Stimulated activated naive B cell treated with anti-CD40 and anti-IgM and Interleukin-4, amounts not matched to agents 10 μg/mL and 1 μg/mL and 100 μg/mL, for 72 hours (primary cell): Measurements from ENCODE around the gene PTPN11.
"Not testable (repeated sequence)": the region's sequence is repeated elsewhere in the genome, so short reads cannot be mapped to it uniquely, and the experiment has no call there.

ENCODE experiments used
- ATAC-seq, 2 donors: fragments of 150-1000 bp; cut with Tn5 transposase; replicated peaks; 2 replicates each; pipeline ENCODE4 v1.10.0; 2021; ENCODE audit warnings: moderate library complexity in 1 of 2
- DNase-seq: peaks from one replicate; pipeline ENCODE4 v3.0.0; 2021
- H3K27ac Mint-ChIP-seq: one replicate; pipeline ENCODE4 v1.8.0; 2022; ENCODE audit warnings: mild to moderate bottlenecking, mixed read lengths
- H3K27me3 Mint-ChIP-seq, 2 donors: one replicate each; pipeline ENCODE4 v1.8.0; 2022; ENCODE audit warnings: mixed read lengths in 2 of 2
- H3K36me3 Mint-ChIP-seq, 2 donors: one replicate each; pipeline ENCODE4 v1.8.0; 2022; ENCODE audit warnings: mixed read lengths in 2 of 2, mild to moderate bottlenecking in 1 of 2
- H3K4me1 Mint-ChIP-seq, 2 donors: one replicate each; pipeline ENCODE4 v1.8.0; 2022; ENCODE audit warnings: mixed read lengths in 2 of 2, mild to moderate bottlenecking in 1 of 2
- H3K4me3 Mint-ChIP-seq, 2 donors: one replicate each; pipeline ENCODE4 v1.8.0; 2022; ENCODE audit warnings: mild to moderate bottlenecking in 2 of 2, mixed read lengths in 2 of 2, moderate library complexity in 1 of 2
- H3K9me3 Mint-ChIP-seq, 2 donors: one replicate each; pipeline ENCODE4 v1.8.0; 2022; ENCODE audit warnings: mixed read lengths in 2 of 2, mild to moderate bottlenecking in 1 of 2

The PTPN11 gene

DNA sequence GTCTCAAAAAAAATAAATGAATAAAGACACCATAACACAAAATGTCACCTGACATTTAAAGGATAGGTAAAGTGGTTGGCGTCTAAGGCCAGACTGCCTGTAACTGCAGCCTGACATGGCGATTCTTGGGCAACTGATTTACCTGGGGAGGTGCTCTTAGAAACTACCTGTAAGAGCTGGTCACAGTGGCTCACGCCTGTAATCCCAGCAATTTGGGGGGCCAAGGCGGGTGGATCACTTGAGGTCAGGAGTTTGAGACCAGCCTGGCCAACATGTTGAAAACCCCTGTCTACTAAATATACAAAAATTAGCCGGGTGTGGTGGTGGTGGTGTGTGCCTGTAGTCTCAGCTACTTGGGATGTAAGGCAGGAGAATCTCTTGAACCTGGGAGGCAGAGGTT, 17.7 kb upstream of the PTPN11 start:
- ATAC-seq (no peak), DNase-seq (no peak)
- H3K9me3 Mint-ChIP-seq: no peaks in the 10 kb centered on the region
- no peaks in the 10 kb centered on the region for H3K27me3 Mint-ChIP-seq
- peak overlapping the region; percentile 62 for H3K27ac Mint-ChIP-seq
- H3K4me3 Mint-ChIP-seq: no peak overlapping the region
- peaks cover 3 to 20% of the 10 kb centered on the region in 2 donors for H3K36me3 Mint-ChIP-seq
- H3K4me1 Mint-ChIP-seq: peaks cover 2 to 5% of the 10 kb centered on the region in 2 donors

DNA sequence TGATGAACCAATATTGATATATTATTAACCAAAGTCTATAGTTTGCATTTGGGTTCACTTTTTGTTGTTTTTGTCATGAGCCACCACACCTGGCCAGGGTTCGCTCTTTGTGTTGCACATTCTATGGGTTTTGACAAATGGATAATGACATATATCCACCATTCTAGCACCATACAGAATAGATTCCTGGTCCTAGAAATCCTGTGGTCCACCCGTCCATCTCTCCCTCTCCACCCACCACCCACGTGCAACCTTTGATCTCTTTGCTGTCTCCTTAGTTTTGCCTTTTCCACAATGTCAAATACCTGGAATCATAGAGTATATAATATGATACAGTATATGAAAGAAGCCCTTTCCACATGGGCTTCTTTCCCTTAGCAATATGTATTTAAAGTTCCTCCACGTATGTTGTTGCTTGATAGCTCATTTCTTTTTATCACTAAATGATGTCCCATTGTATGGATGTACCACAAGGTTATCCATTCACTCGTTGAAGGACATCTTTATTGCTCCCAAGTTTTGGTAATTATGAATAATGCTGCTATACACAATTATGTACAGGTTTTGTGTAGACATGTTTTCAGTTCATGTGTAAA, 16.7 kb upstream of the PTPN11 start:
- peaks cover 5 to 7% of the 10 kb centered on the region in 2 donors for H3K4me1 Mint-ChIP-seq
- no peaks in the 10 kb centered on the region for H3K27me3 Mint-ChIP-seq
- no peaks in the 10 kb centered on the region for H3K9me3 Mint-ChIP-seq
- H3K4me3 Mint-ChIP-seq: no peak overlapping the region
- DNase-seq: no peak
- ATAC-seq: peak in 1 of 2 donors; percentile 12
- peak overlapping the region; percentile 49 for H3K27ac Mint-ChIP-seq
- peaks cover 5 to 26% of the 10 kb centered on the region in 2 donors for H3K36me3 Mint-ChIP-seq

DNA sequence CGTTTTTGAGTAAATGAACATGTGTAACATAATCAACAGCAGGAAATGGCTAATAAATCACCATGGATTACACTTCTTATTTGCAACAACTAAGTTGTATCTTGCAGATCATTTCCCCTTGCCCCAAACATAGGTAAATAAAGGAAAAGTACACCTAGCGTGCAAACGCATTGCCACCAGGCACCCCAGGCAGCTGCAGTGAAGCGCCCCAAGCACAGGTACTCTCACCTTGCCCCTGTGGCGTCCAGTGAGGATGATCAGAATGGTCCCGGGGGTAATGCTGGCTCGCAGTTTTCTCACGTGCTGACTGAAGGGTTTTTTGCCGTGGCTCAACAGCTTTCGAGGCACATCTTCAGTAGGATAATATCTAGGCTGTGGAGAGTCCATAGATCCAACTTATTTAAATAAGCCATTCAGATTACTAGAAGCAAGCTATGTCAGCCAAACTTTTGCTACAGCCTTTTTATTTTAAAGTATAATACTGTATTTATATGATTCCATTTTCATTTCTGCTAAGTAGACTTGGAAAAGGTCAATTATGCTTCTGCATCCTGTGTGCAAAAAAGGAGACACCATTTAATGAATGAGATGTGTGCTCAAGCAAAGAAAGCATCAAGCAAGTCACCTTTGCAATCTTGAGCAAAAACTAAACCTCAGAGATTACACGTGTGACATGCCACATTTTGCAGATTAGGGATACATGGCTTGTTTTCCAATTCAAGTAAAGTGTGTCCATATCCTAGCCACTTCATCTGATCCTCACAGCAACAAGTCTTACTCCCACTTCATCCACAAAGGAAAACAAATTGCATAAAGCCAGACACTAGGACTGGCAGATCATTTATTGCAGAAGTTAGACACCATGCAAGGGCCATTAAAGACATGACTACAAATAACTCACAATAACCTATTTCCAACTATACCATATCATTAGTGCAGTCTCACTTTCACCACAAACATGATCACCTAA, 11.9 kb upstream of the PTPN11 start:
- Mint-ChIP-seq H3K4me3 (peak overlapping the region; percentile 98 to 100), H3K36me3 (peaks cover 28 to 52% of the 10 kb centered on the region in 2 donors), H3K27ac (peak overlapping the region; percentile 62)

DNA sequence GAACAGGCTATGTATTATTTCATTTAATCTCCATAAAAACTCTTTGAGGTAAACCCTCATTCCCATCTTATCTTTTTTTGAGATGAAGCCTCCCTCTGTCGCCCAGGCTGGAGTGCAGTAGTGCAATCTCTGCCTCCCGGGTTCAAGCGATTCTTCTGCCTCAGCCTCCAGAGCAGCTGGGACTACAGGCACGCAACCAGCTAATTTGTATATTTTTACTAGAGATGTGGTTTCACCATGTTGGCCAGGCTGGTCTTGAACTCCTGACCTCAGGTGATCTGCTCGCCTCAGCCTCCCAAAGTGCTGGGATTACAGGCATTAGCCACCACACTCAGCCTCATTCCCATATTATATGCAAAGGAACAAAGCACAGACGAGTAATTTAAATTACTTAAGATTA, 11.1 kb upstream of the PTPN11 start:
- Mint-ChIP-seq H3K27ac (peak overlapping the region; percentile 62), H3K36me3 (peaks cover 28 to 48% of the 10 kb centered on the region in 2 donors), H3K4me1 (peaks cover 18 to 35% of the 10 kb centered on the region in 2 donors), H3K4me3 (peak overlapping the region; percentile 98 to 100)
- not testable (repeated sequence) for H3K27me3 Mint-ChIP-seq, H3K9me3 Mint-ChIP-seq, ATAC-seq, DNase-seq

More for the DNA sequence above, 11.9 kb upstream of the PTPN11 start:
- Mint-ChIP-seq H3K27me3 (no peaks in the 10 kb centered on the region), H3K9me3 (peaks cover 0 to 2% of the 10 kb centered on the region in 2 donors), H3K4me1 (peaks cover 18 to 35% of the 10 kb centered on the region in 2 donors)
- DNase-seq: no peak
- ATAC-seq: no peak

DNA sequence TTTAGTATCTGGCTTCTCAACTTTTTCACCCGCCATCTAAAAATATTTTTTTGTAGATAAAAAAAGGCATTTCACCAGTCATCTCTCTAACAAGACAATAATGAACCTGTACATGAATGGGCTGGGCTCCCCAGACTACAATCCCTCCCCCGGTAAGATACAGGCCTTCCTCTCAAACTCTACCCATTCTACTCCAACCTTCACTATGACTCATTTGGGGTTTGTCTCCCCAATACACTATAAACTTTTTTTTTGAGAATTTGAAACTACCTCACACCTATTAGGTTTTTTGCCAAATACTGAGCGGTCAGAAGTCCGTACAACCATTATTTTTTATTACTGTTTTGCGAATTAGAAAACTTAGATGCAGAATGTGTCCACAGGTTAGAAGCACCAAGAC, 10.1 kb upstream of the PTPN11 start:
- H3K36me3 Mint-ChIP-seq: peaks cover 28 to 48% of the 10 kb centered on the region in 2 donors
- H3K4me1 Mint-ChIP-seq: peaks cover 18 to 35% of the 10 kb centered on the region in 2 donors
- H3K4me3 Mint-ChIP-seq: peak overlapping the region; percentile 98 to 100
- no peak for DNase-seq
- H3K27me3 Mint-ChIP-seq: no peaks in the 10 kb centered on the region
- ATAC-seq: peak in 1 of 2 donors; percentile 28
- peak overlapping the region; percentile 100 for H3K27ac Mint-ChIP-seq
- peaks cover 0 to 2% of the 10 kb centered on the region in 2 donors for H3K9me3 Mint-ChIP-seq

DNA sequence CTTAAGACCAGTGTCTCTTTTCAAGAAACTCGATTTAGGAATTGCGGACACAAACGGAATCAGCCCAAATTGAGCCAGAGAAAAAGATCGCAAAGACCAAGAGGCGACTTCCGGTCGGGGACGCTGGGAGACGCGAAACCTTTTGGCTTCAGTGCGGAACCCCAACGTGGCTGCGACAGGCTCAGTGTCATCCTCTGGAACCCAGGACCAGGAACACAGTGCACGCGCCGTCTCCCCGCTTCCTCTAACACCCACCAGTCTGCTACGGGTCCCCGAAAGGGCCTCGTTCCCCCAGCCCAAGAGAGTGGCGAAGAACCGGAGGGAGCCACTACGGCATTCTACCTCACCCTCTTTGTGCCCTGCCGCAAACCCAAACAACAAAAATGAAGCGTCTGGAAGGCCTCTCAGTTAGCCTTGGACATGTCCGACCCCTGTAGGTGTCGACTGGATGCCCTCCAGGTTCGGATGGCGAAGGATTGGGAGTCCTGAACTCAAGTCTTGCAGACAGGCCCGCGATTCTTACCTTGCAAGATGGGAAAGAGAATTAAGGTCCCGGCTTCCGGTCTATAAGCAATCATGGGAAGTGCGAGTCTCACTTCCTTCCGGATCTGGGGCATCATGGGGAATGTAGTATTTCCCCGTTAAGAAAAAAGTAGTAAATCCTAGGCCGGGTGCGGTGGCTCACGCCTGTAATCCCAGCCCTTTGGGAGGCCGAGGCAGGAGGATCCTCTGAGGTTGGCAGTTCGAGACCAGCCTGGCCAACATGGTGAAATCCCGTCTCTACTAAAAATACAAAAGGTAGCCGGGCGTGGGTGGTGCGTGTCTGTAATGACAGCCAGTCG, 9.5 kb upstream of the PTPN11 start, which contains the start of gene RPL6:
Gene RPL6 (minus strand): TSS at position 542 of the 842 bp plus-strand sequence. CDS start 949 bp downstream, outside the sequence.
- DNase-seq: peak; percentile 81
- H3K4me1 Mint-ChIP-seq: peaks cover 18 to 35% of the 10 kb centered on the region in 2 donors
- peaks cover 0 to 2% of the 10 kb centered on the region in 2 donors for H3K9me3 Mint-ChIP-seq

DNA sequence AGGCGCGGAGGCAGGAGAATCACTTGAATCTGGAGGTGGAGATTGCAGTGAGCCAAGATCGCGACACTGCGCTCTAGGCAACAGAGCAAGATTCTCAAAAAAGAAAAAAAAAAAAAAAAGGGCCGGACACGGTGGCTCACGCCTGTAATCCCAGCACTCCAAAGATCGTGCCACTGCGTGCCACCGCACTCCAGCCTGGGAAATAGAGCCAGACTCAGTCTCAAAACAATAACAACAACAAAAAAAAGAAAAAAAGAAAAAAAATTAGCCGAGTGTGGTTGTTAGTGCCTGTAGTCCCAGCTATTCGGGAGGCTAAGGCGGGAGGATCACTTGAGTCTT, 8.9 kb upstream of the PTPN11 start:
- DNase-seq (no peak), ATAC-seq (no peak)
- Mint-ChIP-seq H3K4me1 (peaks cover 18 to 35% of the 10 kb centered on the region in 2 donors), H3K4me3 (peak overlapping the region; percentile 98 to 100), H3K9me3 (peaks cover 0 to 2% of the 10 kb centered on the region in 2 donors), H3K27ac (peak overlapping the region; percentile 100), H3K36me3 (peaks cover 28 to 41% of the 10 kb centered on the region in 2 donors), H3K27me3 (no peaks in the 10 kb centered on the region)

More for the DNA sequence above, 9.5 kb upstream of the PTPN11 start, which contains the start of gene RPL6:
- Mint-ChIP-seq H3K36me3 (peaks cover 28 to 46% of the 10 kb centered on the region in 2 donors), H3K27ac (peak within 1 kb of the TSS; percentile 100), H3K4me3 (peak within 1 kb of the TSS; percentile 98 to 100), H3K27me3 (no peaks in the 10 kb centered on the region)
- ATAC-seq: peak; percentile 92

DNA sequence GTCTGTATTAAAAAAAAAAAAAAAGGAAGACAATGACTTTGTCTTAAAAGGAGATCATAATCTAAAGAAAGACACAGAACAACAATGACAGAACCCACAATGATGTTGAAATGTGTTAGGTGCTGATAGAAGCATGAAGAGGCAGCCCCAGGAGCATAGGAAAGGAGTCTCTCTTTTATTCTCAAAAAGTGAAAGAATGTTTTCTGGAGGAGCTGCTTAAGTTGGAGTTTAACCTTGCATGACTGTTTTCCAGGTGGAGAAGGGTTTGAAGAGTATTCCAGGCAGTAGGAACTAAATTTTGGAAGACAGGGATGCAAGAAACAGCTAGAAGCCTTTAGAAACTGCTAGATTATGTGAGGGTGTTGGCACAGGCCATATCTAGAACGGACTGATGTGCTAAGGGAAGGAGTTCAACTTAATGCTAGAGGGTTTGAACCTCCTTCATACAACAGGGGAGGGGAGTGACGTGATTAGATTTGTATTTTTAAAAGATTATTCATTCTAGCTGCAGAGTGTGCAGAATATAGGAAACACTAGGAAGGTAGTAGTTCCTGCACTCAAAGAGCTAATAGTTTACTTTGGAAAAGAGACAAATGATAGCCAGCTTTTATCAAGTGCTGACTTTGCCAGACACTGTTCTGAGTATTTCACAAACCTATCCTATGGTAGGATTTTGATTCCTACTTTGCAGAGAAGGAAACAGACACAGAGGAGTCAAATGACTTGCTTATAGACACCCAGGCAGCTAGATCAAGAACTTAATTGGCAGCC, 4.7 kb upstream of the PTPN11 start:
- H3K4me1 Mint-ChIP-seq: peaks cover 8 to 20% of the 10 kb centered on the region in 2 donors
- peaks cover 9 to 15% of the 10 kb centered on the region in 2 donors for H3K36me3 Mint-ChIP-seq
- peaks cover 0 to 2% of the 10 kb centered on the region in 2 donors for H3K9me3 Mint-ChIP-seq
- DNase-seq: no peak
- no peak overlapping the region for H3K27ac Mint-ChIP-seq
- no peak for ATAC-seq
- H3K27me3 Mint-ChIP-seq: no peaks in the 10 kb centered on the region
- H3K4me3 Mint-ChIP-seq: no peak overlapping the region

DNA sequence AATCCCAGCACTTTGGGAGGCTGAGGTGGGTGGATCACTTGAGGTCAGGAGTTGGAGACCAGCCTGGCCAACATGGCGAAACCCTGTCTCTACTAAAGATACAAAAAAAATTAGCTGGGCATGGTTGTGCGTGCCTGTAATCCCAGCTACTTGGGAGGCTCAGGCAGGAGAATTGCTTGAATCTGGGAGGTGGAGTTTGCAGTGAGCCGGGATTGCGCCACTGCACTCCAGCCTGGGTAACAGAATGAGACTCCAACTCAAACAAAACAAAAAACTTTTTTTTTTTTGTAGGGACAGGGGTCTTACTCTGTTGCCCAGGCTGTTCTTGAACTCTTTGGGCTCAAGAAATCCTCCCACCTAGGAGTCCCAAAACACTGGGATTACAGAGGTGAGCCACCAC, 3.3 kb upstream of the PTPN11 start:
- H3K9me3 Mint-ChIP-seq, H3K4me3 Mint-ChIP-seq, H3K27me3 Mint-ChIP-seq, ATAC-seq, DNase-seq, H3K27ac Mint-ChIP-seq: not testable (repeated sequence)
- Mint-ChIP-seq H3K4me1 (peaks cover 6 to 18% of the 10 kb centered on the region in 2 donors), H3K36me3 (peaks cover 6 to 13% of the 10 kb centered on the region in 2 donors)

DNA sequence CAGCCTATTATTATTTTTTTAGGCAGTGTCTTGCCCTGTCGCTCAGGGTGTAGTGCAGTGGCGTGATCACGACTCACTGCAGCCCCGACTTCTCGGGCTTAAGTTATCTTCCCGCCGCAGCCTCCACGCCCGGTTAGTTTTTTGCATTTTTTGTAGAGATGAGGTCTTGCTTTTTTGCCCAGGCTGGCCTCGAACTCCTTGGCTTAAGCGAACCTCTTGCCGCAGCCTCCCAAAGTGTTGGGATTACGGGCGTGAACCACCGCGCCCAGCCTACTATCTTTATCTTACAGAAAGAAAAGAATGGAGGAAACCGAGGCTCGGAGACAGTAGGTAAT, 507 bp upstream of the PTPN11 start:
- peak; percentile 15 to 26 for ATAC-seq
- no peaks in the 10 kb centered on the region for H3K9me3 Mint-ChIP-seq
- DNase-seq: no peak

DNA sequence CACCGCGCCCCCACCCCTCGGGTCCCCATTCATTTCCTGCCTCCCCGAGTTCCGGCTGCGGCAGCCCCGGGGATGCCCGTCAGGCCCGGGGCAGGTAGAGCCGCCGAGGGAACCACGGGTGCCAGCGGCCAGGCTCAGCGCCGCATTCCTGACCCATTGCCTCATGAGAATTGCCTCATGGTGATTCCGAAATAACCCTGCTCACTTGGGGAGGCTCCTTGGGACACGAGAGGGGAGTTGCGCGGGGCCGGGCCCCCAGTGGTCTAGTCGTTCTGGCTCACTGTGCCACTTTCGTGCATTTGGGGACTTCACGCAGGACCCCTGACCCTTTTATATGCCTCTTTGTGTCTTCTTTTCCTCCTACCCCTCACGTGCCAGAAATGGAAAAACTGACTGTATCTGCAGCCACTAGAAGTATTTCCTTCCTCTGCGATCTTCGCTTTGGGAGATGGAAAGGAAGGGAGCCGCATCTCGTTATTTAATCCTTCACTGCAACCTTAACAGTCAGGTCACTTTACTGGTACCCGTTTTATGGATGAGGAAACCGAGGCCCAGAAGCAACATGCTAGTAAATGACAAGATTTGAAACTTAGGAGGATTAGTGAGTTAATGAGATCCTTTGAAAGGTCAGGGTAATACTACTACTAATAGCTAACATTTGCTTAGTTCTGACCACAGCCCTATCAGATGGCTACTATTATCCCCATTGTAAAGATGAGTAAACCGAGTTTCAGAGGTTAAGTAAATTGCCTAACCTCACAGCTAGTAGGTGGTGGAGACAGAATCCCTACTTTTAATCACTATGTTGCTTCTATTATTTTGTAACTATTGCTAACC, 768 bp downstream of the PTPN11 start:
- no peaks in the 10 kb centered on the region for H3K27me3 Mint-ChIP-seq
- ATAC-seq (peak; percentile 61 to 64), DNase-seq (no peak)
- H3K27ac Mint-ChIP-seq: peak overlapping the region; percentile 95
- H3K4me1 Mint-ChIP-seq: peaks cover 26 to 45% of the 10 kb centered on the region in 2 donors
- peaks cover 7 to 27% of the 10 kb centered on the region in 2 donors for H3K36me3 Mint-ChIP-seq
- no peaks in the 10 kb centered on the region for H3K9me3 Mint-ChIP-seq
- peak overlapping the region; percentile 93 to 100 for H3K4me3 Mint-ChIP-seq

More for the DNA sequence above, 507 bp upstream of the PTPN11 start:
- Mint-ChIP-seq H3K36me3 (peaks cover 7 to 21% of the 10 kb centered on the region in 2 donors), H3K27ac (peak overlapping the region; percentile 100), H3K4me1 (peaks cover 22 to 37% of the 10 kb centered on the region in 2 donors), H3K27me3 (no peaks in the 10 kb centered on the region), H3K4me3 (peak overlapping the region; percentile 96 to 100)

DNA sequence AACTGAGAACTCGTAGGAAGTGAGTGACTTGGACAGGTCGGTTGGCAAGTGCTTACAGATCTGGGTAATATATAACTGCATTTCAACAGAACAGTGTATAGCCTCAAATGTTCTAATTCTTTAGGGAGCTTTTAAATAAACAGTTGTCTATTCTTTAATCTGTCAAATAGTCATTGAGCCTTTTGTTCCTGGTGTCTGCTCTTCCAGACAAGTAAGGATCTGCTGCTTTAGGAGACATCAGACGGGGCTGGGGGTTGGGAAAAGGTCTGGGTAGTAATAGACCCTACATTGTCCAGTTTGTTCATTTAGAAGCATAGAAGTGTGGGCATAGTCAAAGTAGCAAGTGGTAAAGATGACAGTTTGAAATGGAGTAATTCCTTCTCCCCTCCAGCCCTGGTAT, 2.0 kb downstream of the PTPN11 start:
- Mint-ChIP-seq H3K4me1 (peaks cover 29 to 50% of the 10 kb centered on the region in 2 donors), H3K4me3 (peak overlapping the region; percentile 53 to 100), H3K36me3 (peaks cover 7 to 31% of the 10 kb centered on the region in 2 donors), H3K27ac (peak overlapping the region; percentile 62), H3K9me3 (no peaks in the 10 kb centered on the region), H3K27me3 (no peaks in the 10 kb centered on the region)
- ATAC-seq: no peak
- DNase-seq: no peak
